Tibial nerve (tissue), 4 donors: Measurements from ENCODE around the gene OGFR. TPM values are rescaled to one million over a fixed set of nuclear protein-coding genes. Genes with fewer than 3 reads are reported as not detected.

Experiments
- DNase-seq, 2 donors: peaks; one replicate each; pipeline ENCODE4 v3.0.0-alpha.2; 2019; ENCODE audit warnings: low spot score in 2 of 2
- H3K27ac ChIP-seq, 4 donors: fragments of 200-600 bp; sonication (generic) in 3 of 4; one replicate each; pipeline ENCODE4 v1.5.1; 2017 to 2019; ENCODE audit warnings: mild to moderate bottlenecking in 1 of 4
- H3K27me3 ChIP-seq, 2 donors: fragments of 200-600 bp; sonication (generic) in 1 of 2; one replicate each; pipeline versions ENCODE4 v1.5.1 to v1.6.0; 2017 to 2019
- H3K36me3 ChIP-seq, 3 donors: fragments of 200-600 bp; sonication (generic); one replicate each; pipeline ENCODE4 v1.5.1; 2018 to 2019
- H3K4me1 ChIP-seq, 4 donors: fragments of 200-600 bp; sonication (generic) in 3 of 4; one replicate each; pipeline ENCODE4 v1.5.1; 2017 to 2019
- H3K4me3 ChIP-seq, 4 donors: fragments of 200-600 bp; sonication (generic) in 3 of 4; one replicate each; pipeline ENCODE4 v1.5.1; 2017 to 2019; ENCODE audit warnings: mild to moderate bottlenecking in 1 of 4, moderate library complexity in 1 of 4
- H3K9me3 ChIP-seq, 4 donors: fragments of 200-600 bp; sonication (generic) in 3 of 4; one replicate each; pipeline ENCODE4 v1.5.1; 2017 to 2019
- CTCF ChIP-seq, 5 experiments: fragments of 200-600 bp in 3 of 5; fragments of 450-650 bp in 2 of 5; sonication (generic) in 3 of 5; IDR thresholded peaks; one replicate each; pipeline ENCODE4 v1.5.1; 2016 to 2019; ENCODE audit warnings: antibody characterized with exemption in 5 of 5, mild to moderate bottlenecking in 3 of 5, moderate library complexity in 2 of 5
- EP300 ChIP-seq, 2 donors: sonication (generic); formaldehyde crosslinking; IDR thresholded peaks; one replicate each; pipeline ENCODE4 v1.6.1; 2017; ENCODE audit warnings: antibody characterized with exemption in 2 of 2, mild to moderate bottlenecking in 1 of 2
- POLR2A ChIP-seq, 2 donors: fragments of 450-650 bp; IDR thresholded peaks; one replicate each; pipeline ENCODE4 v1.6.1; 2017; ENCODE audit warnings: antibody characterized with exemption in 2 of 2, mild to moderate bottlenecking in 2 of 2, moderate library complexity in 2 of 2
- WGBS, 2 donors: methylation state at CpG; one replicate each; pipeline ENCODE4 v1.1.5; 2018; 5-methylcytosine and 5-hydroxymethylcytosine counted together
- total RNA-seq, 4 donors: library from RNA; depleted of rRNA; stranded (reverse); fragments of >200 nt; gene quantifications; one replicate each; pipeline ENCODE4 v1.1.0, GENCODE V29; 2016

The OGFR gene, protein sequence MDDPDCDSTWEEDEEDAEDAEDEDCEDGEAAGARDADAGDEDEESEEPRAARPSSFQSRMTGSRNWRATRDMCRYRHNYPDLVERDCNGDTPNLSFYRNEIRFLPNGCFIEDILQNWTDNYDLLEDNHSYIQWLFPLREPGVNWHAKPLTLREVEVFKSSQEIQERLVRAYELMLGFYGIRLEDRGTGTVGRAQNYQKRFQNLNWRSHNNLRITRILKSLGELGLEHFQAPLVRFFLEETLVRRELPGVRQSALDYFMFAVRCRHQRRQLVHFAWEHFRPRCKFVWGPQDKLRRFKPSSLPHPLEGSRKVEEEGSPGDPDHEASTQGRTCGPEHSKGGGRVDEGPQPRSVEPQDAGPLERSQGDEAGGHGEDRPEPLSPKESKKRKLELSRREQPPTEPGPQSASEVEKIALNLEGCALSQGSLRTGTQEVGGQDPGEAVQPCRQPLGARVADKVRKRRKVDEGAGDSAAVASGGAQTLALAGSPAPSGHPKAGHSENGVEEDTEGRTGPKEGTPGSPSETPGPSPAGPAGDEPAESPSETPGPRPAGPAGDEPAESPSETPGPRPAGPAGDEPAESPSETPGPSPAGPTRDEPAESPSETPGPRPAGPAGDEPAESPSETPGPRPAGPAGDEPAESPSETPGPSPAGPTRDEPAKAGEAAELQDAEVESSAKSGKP
- 100 to 1,000 TPM in 1 of 4 donors, 10 to 100 TPM in 3; 67.1 to 108 (median 80.8) TPM for total RNA-seq

DNA sequence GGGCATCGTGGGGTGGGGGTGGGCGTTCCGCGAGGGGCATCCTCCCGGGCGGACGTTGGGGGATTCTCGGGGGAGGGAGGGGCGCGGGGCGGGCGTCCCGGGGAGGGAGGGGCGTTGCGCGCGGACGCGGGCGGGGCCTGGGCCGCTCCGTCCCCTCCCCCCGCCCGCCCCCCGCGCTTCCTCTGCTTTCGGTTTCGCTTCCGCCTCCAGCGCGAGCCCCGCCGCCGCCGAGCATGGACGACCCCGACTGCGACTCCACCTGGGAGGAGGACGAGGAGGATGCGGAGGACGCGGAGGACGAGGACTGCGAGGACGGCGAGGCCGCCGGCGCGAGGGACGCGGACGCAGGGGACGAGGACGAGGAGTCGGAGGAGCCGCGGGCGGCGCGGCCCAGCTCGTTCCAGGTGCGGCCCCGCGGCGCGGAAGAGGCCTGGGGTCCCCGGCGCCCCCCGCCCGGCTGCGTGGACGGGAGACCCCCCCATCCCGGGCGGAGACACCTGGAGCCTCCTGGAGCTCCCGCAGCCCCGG, at the start of gene OGFR:
OGFR (plus strand) TSS at position 209 of the 528 bp plus-strand sequence; CDS start at position 234, 25 bp downstream.
- peaks cover 0 to 57% (median 18%) of the 10 kb centered on the region in 3 donors for H3K36me3 ChIP-seq
- WGBS, 2 donors = 1 to 3% methylated on average over 7 to 48 of the region's 77 CpGs

GRCh38 chr20:62754991-62755356, 49.7 kb upstream of the OGFR start:
- peaks cover 0 to 12% (median 0%) of the 10 kb centered on the region in 4 donors for H3K9me3 ChIP-seq
- no peak for TF ChIP-seq POLR2A (IDR thresholded peaks at IDR 0.05)
- no peak for TF ChIP-seq CTCF (IDR thresholded peaks at IDR 0.05)
- TF ChIP-seq EP300 (IDR thresholded peaks at IDR 0.05) = no peak
- H3K27ac ChIP-seq = no peak overlapping the region
- H3K4me1 ChIP-seq = no peaks in the 10 kb centered on the region
- no peak overlapping the region for H3K4me3 ChIP-seq
- DNase-seq = no peak
- no peaks in the 10 kb centered on the region for H3K36me3 ChIP-seq
- WGBS, 2 donors = 100% methylated on average over 1 of the region's 1 CpG
- peaks cover 0 to 31% of the 10 kb centered on the region in 2 donors for H3K27me3 ChIP-seq

More for the DNA sequence above, at the start of gene OGFR:
- Histone ChIP-seq H3K27me3 (no peaks in the 10 kb centered on the region), H3K9me3 (no peaks in the 10 kb centered on the region), H3K27ac (peak within 1 kb of the TSS; percentile 88 to 98 (median 98)), H3K4me3 (peak within 1 kb of the TSS; percentile 89 to 100 (median 94)), H3K4me1 (peaks cover 0 to 41% (median 26%) of the 10 kb centered on the region in 4 donors)
- peak; percentile 18 to 75 for TF ChIP-seq POLR2A (IDR thresholded peaks at IDR 0.05)
- TF ChIP-seq CTCF (IDR thresholded peaks at IDR 0.05) = no peak
- peak in 1 of 2 donors; percentile 92 for TF ChIP-seq EP300 (IDR thresholded peaks at IDR 0.05)
- peak; percentile 50 to 55 for DNase-seq

GRCh38 chr20:62755817-62756724, 48.6 kb upstream of the OGFR start:
- no peak for DNase-seq
- WGBS, 2 donors = 53 to 54% methylated on average over 10 of the region's 10 CpGs
- no peak overlapping the region for H3K27ac ChIP-seq
- peaks cover 0 to 40% of the 10 kb centered on the region in 2 donors for H3K27me3 ChIP-seq
- H3K4me1 ChIP-seq = peaks cover 0 to 4% (median 0%) of the 10 kb centered on the region in 4 donors
- H3K4me3 ChIP-seq = no peak overlapping the region
- H3K9me3 ChIP-seq = peaks cover 0 to 12% (median 0%) of the 10 kb centered on the region in 4 donors
- TF ChIP-seq POLR2A (IDR thresholded peaks at IDR 0.05) = no peak
- no peak for TF ChIP-seq CTCF (IDR thresholded peaks at IDR 0.05)
- TF ChIP-seq EP300 (IDR thresholded peaks at IDR 0.05) = no peak
- H3K36me3 ChIP-seq = no peaks in the 10 kb centered on the region

DNA sequence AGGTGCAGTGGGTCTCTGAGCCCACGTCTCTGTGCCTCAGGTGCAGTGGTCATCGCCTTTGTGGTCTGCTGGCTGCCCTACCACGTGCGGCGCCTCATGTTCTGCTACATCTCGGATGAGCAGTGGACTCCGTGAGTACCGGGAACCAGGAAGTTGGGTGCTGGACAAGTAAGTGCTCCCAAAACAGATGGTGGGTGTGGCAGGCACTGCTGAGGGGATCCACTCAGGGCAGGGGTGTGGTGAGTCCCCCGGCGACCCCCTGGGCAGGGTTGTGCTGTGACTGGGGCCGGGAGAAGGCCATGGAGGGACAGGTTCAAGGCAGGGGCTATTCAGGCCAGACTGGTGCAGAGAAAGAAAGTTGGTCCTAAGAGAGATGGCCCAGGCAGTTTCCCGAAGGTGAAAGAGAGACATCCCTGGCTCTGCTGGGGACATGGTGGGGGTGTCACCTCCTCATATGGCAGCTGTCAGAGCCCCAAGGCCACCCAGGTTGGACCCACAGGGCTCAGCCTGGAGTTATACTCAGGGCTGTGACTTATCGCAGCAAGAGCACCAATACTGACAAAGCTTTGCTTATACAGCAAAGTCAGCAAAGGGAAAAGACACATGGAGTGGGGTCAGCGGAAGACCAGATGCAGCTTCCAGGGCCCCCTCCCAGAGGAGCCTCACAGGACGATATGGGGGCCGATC, 46.3 kb upstream of the OGFR start:
- TF ChIP-seq EP300 (IDR thresholded peaks at IDR 0.05) = no peak
- TF ChIP-seq CTCF (IDR thresholded peaks at IDR 0.05) = no peak
- no peak for TF ChIP-seq POLR2A (IDR thresholded peaks at IDR 0.05)
- 74 to 77% methylated on average over 16 of the region's 16 CpGs for WGBS, 2 donors
- Histone ChIP-seq H3K27me3 (peaks cover 0 to 41% of the 10 kb centered on the region in 2 donors), H3K36me3 (no peaks in the 10 kb centered on the region), H3K4me3 (no peak overlapping the region), H3K27ac (no peak overlapping the region), H3K9me3 (peaks cover 0 to 12% (median 0%) of the 10 kb centered on the region in 4 donors), H3K4me1 (peaks cover 0 to 4% (median 0%) of the 10 kb centered on the region in 4 donors)
- DNase-seq = no peak
